RWPE2 (cell line): ENCODE data around the gene TPCN2.

ENCODE experiments used
- ATAC-seq: fragments of 200-7000 bp; cut with Tn5 transposase; 3 replicates; pipeline ENCODE4 v1.9.1; 2021; ENCODE audit warnings: low read depth
- DNase-seq: peaks from one replicate; pipeline ENCODE4 v3.0.0-alpha.2; 2020; ENCODE audit warnings: low spot score
- H3K27ac ChIP-seq: fragments of 450-650 bp; 2 replicates; pipeline ENCODE4 v1.5.1; 2017; ENCODE audit warnings: mild to moderate bottlenecking; ENCODE audit not compliant: poor library complexity, severe bottlenecking
- H3K27me3 ChIP-seq: fragments of 250-450 bp; sonication (Bioruptor Pico); 2 replicates; pipeline ENCODE4 v1.5.1; 2021; ENCODE audit warnings: mild to moderate bottlenecking, moderate library complexity; ENCODE audit not compliant: insufficient read depth, poor library complexity, severe bottlenecking
- H3K36me3 ChIP-seq: fragments of 250-450 bp; sonication (Bioruptor Pico); 2 replicates; pipeline ENCODE4 v1.5.1; 2020; ENCODE audit warnings: low read depth, mild to moderate bottlenecking, moderate library complexity
- H3K4me1 ChIP-seq: fragments of 250-450 bp; sonication (Bioruptor Pico); 2 replicates; pipeline ENCODE4 v1.5.1; 2021; ENCODE audit warnings: mild to moderate bottlenecking, moderate library complexity; ENCODE audit not compliant: insufficient read depth, poor library complexity, severe bottlenecking
- H3K4me3 ChIP-seq: fragments of 250-450 bp; sonication (Bioruptor Pico); 2 replicates; pipeline ENCODE4 v1.5.1; 2021; ENCODE audit warnings: mild to moderate bottlenecking, moderate library complexity; ENCODE audit not compliant: severe bottlenecking
- H3K9me3 ChIP-seq: fragments of 250-450 bp; sonication (Bioruptor Pico); 2 replicates; pipeline ENCODE4 v1.5.1; 2021; ENCODE audit warnings: mild to moderate bottlenecking, moderate library complexity; ENCODE audit not compliant: severe bottlenecking
- TF ChIP-seq, protein P1 (sequence below): fragments of 450-650 bp; IDR thresholded peaks from one replicate; pipeline ENCODE4 v1.5.1; 2017; ENCODE audit warnings: mild to moderate bottlenecking, moderate library complexity; ENCODE audit not compliant: poor library complexity, severe bottlenecking

Gene TPCN2

DNA sequence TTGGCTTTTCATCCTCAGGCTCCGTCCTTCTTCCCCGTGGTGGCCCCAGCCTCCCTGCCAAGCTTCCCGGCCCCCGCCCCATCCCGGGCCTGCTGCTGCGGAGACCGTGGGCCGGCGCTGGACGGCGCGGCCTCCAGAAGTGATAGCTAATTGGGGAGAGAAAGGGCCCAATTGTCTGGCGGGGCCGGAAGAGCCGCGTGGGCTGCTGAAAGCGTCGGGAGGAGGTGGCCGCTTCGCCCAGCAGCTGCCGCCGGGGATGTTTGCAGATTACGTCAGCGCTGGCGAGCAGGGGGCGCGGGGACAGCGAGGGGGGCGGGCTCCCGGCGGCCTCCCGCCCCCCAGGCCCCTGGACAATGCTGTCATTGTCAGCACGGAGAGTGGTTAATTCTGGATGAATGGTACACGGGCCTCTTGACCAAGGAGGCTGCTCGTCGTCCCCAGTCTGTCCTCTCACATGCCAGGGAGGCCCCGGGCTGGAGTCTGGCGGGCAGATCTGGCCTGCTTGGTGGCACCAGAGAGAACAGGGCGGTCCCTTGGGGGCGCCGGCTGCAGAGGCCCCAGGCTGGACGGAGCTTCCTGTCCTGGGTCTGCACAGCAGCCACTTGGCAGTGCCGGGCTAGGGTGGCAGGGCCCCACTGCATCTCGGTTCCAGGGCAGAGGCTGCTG, 108.6 kb downstream of the TPCN2 start:
- no peaks in the 10 kb centered on the region for H3K9me3 ChIP-seq
- TF ChIP-seq, protein P1, sequence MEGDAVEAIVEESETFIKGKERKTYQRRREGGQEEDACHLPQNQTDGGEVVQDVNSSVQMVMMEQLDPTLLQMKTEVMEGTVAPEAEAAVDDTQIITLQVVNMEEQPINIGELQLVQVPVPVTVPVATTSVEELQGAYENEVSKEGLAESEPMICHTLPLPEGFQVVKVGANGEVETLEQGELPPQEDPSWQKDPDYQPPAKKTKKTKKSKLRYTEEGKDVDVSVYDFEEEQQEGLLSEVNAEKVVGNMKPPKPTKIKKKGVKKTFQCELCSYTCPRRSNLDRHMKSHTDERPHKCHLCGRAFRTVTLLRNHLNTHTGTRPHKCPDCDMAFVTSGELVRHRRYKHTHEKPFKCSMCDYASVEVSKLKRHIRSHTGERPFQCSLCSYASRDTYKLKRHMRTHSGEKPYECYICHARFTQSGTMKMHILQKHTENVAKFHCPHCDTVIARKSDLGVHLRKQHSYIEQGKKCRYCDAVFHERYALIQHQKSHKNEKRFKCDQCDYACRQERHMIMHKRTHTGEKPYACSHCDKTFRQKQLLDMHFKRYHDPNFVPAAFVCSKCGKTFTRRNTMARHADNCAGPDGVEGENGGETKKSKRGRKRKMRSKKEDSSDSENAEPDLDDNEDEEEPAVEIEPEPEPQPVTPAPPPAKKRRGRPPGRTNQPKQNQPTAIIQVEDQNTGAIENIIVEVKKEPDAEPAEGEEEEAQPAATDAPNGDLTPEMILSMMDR: no peak

GRCh38 chr11:69157822-69158231, 109.1 kb downstream of the TPCN2 start:
- ATAC-seq (no peak), DNase-seq (no peak)
- H3K4me1 ChIP-seq: no peaks in the 10 kb centered on the region
- TF ChIP-seq, protein P1: no peak
- H3K36me3 ChIP-seq: no peaks in the 10 kb centered on the region
- H3K9me3 ChIP-seq: no peaks in the 10 kb centered on the region
- no peak overlapping the region for H3K4me3 ChIP-seq
- H3K27me3 ChIP-seq: no peaks in the 10 kb centered on the region
- no peak overlapping the region for H3K27ac ChIP-seq

More for the DNA sequence above, 108.6 kb downstream of the TPCN2 start:
- Histone ChIP-seq H3K27me3 (no peaks in the 10 kb centered on the region), H3K27ac (no peak overlapping the region), H3K4me3 (no peak overlapping the region), H3K4me1 (no peaks in the 10 kb centered on the region), H3K36me3 (no peaks in the 10 kb centered on the region)
- ATAC-seq (no peak), DNase-seq (no peak)

DNA sequence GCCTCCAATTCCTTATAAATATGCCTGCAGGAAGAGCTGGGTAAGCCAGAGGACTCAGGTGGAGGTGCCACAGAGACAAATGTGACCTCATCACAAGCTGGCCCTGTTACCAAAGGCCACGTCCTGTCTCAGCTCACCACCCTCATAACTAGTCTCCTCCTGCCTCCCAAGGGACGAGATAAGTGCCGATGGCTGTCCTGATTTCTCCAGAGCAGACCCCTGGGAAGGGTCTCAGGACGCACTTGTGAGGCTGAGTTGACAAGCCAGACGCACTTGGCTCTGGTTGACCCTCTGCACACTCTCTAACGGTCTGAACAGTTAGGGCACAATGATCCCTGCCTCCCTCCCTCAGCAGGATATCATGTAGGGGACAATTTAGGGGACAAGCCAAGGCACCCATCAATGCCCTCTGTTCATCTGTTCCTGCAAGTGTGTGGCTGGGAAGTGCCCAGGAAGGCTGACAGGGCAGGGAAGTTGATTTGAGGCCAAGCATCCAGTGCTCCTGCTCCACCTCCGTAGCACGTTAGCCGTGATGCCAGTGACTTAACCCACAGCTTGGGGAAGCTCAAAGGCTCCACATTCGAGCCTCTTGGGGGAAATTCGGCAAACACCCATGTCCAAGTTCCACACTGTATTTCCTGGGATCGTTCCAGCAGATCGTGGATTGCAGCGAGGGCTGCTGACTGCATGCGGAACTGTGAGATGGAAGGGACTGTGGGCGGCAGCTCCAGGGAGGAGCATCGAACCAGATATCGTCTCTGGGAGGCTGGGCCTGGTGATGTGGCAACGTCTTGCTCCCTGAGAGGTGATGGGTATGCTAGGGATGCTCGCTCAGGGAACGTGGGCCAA, 109.8 kb downstream of the TPCN2 start:
- no peak for DNase-seq
- H3K4me3 ChIP-seq: no peak overlapping the region
- TF ChIP-seq, protein P1: no peak
- no peaks in the 10 kb centered on the region for H3K4me1 ChIP-seq
- no peak overlapping the region for H3K27ac ChIP-seq
- ATAC-seq: no peak
- H3K36me3 ChIP-seq: no peaks in the 10 kb centered on the region
- no peaks in the 10 kb centered on the region for H3K27me3 ChIP-seq
- no peaks in the 10 kb centered on the region for H3K9me3 ChIP-seq

DNA sequence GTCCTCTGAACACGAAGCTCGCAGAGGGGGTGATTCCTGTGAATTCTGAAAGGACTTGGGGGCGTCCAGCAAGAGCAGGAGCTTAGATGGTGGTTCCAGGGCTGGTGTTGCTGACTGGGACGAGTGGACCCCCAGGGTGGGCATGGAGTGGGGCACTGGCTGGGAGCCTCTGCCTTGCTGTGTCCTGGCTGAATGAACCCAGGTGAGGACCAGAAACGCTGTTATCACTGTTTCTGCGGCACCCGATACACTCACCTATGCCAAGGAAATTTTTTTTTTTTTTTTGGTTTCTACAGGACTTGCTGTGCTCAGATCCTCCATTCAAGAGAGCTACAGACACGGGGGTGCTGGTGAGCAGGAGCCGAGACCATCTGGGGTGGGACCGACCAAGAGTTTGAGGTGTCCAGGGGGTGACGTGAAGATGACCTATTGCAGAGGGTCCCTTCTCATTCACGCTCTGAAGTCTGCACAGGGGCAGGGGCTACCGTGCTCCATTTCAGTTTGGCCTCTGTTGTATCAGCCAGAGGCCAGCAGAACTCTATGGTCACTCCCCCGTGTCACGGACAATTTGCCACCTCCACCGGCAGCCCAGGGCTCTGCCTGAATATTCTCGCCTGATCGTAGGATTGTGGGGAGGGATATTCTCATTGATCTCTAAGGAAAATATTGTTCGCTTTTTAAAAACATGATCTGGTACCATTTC, 110.6 kb downstream of the TPCN2 start:
- H3K9me3 ChIP-seq: no peaks in the 10 kb centered on the region
- DNase-seq (no peak), ATAC-seq (no peak)
- no peaks in the 10 kb centered on the region for H3K4me1 ChIP-seq
- TF ChIP-seq, protein P1: no peak
- H3K4me3 ChIP-seq: no peak overlapping the region
- no peaks in the 10 kb centered on the region for H3K36me3 ChIP-seq
- H3K27me3 ChIP-seq: no peaks in the 10 kb centered on the region
- H3K27ac ChIP-seq: no peak overlapping the region
